ENCODE data around the gene MS4A2.

DNA sequence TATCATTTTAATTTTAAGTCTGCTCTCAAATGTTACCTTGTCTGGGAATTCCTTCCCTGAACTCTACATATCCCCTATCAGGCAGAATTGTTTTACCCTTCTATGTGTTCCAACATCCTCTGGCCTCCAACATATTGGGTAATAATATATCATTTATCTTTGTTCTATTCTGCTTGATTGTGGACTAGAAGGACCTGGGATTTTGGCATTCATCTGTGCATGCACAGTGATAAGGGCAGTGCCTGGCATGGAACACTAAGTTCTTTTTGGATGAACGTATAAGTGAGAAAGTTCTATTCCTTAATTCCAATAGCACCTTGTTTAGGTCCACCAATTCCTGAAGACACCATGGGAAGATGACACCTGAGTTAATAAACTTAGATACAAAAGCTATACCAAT, 1.2 kb upstream of the MS4A2 start:
- TF ChIP-seq, protein P1, sequence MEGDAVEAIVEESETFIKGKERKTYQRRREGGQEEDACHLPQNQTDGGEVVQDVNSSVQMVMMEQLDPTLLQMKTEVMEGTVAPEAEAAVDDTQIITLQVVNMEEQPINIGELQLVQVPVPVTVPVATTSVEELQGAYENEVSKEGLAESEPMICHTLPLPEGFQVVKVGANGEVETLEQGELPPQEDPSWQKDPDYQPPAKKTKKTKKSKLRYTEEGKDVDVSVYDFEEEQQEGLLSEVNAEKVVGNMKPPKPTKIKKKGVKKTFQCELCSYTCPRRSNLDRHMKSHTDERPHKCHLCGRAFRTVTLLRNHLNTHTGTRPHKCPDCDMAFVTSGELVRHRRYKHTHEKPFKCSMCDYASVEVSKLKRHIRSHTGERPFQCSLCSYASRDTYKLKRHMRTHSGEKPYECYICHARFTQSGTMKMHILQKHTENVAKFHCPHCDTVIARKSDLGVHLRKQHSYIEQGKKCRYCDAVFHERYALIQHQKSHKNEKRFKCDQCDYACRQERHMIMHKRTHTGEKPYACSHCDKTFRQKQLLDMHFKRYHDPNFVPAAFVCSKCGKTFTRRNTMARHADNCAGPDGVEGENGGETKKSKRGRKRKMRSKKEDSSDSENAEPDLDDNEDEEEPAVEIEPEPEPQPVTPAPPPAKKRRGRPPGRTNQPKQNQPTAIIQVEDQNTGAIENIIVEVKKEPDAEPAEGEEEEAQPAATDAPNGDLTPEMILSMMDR (IDR thresholded peaks at IDR 0.05) = no peak
- no peak for TF ChIP-seq POLR2A (IDR thresholded peaks at IDR 0.05)
